Mesendoderm (in vitro differentiated cells): ENCODE measurements around the gene P3H3.

Source experiments
- DNase-seq: peaks from one replicate; pipeline ENCODE4 v3.0.0; 2013
- H2AK5ac ChIP-seq: 2 replicates; pipeline ENCODE4 v1.6.1; 2013; ENCODE audit warnings: low read length, inconsistent platforms
- H2BK120ac ChIP-seq: 2 replicates; pipeline ENCODE4 v1.6.1; 2013; ENCODE audit warnings: low read depth, mild to moderate bottlenecking, low read length, moderate library complexity, mixed read lengths
- H2BK15ac ChIP-seq: replicated peaks from 2 replicates; pipeline ENCODE4 v1.6.1; 2013; ENCODE audit warnings: low read depth, mild to moderate bottlenecking, moderate library complexity
- H2BK5ac ChIP-seq: 2 replicates; pipeline ENCODE4 v1.6.1; 2013; ENCODE audit warnings: low read length, inconsistent platforms
- H3K18ac ChIP-seq: 2 replicates; pipeline ENCODE4 v1.6.1; 2013; ENCODE audit warnings: mild to moderate bottlenecking, low read length, mixed read lengths
- H3K23ac ChIP-seq: one replicate; pipeline ENCODE4 v1.6.1; 2013; ENCODE audit warnings: low read length
- H3K27ac ChIP-seq: 2 replicates; pipeline ENCODE4 v1.5.1; 2013; ENCODE audit warnings: low read depth, mild to moderate bottlenecking, inconsistent platforms, low read length, moderate library complexity
- H3K27me3 ChIP-seq: 2 replicates; pipeline ENCODE4 v1.6.1; 2013; ENCODE audit warnings: low read length, control low read depth, mild to moderate bottlenecking, inconsistent platforms; ENCODE audit not compliant: insufficient read depth, poor library complexity
- H3K36me3 ChIP-seq: 2 replicates; pipeline ENCODE4 v1.6.1; 2013; ENCODE audit warnings: low read length, inconsistent platforms; ENCODE audit not compliant: control insufficient read depth, insufficient read depth
- H3K4ac ChIP-seq: one replicate; pipeline ENCODE4 v1.6.1; 2013; ENCODE audit warnings: low read depth, mild to moderate bottlenecking, low read length, moderate library complexity
- H3K4me1 ChIP-seq: 2 replicates; pipeline ENCODE4 v1.6.1; 2013; ENCODE audit warnings: low read depth, low read length, inconsistent platforms; ENCODE audit not compliant: control insufficient read depth
- H3K4me2 ChIP-seq: 2 replicates; pipeline ENCODE4 v1.6.1; 2013; ENCODE audit warnings: low read length
- H3K4me3 ChIP-seq: 2 replicates; pipeline ENCODE4 v1.5.1; 2013; ENCODE audit warnings: mild to moderate bottlenecking, low read length
- H3K56ac ChIP-seq: one replicate; pipeline ENCODE4 v1.6.1; 2013; ENCODE audit warnings: low read length
- H3K79me1 ChIP-seq: 2 replicates; pipeline ENCODE4 v1.6.1; 2013; ENCODE audit warnings: low read length, inconsistent platforms
- H3K79me2 ChIP-seq: 2 replicates; pipeline ENCODE4 v1.6.1; 2013; ENCODE audit warnings: mild to moderate bottlenecking, low read length; ENCODE audit not compliant: control insufficient read depth, insufficient read depth
- H3K9ac ChIP-seq: 2 replicates; pipeline ENCODE4 v1.6.1; 2013; ENCODE audit warnings: low read length, inconsistent platforms
- H4K5ac ChIP-seq: one replicate; pipeline ENCODE4 v1.6.1; 2013; ENCODE audit warnings: low read length
- H4K8ac ChIP-seq: one replicate; pipeline ENCODE4 v1.6.1; 2013; ENCODE audit warnings: low read depth, mild to moderate bottlenecking, control low read depth, low read length, moderate library complexity
- WGBS: extraction: QIAGEN DNeasy Blood & Tissue Kit; methylation state at CpG from one replicate; pipeline ENCODE4 v1.1.7; 2013; ENCODE audit warnings: low lambda C conversion rate, missing lambda C conversion rate; ENCODE audit not compliant: insufficient coverage; ENCODE audit errors: extremely low coverage; 5-methylcytosine and 5-hydroxymethylcytosine counted together

Gene P3H3

GRCh38 chr12:6819106-6820030, 8.8 kb upstream of the P3H3 start:
- peaks cover 8% of the 10 kb centered on the region for H3K4me1 ChIP-seq
- H3K23ac ChIP-seq, result peak overlapping the region; percentile 33
- H4K8ac ChIP-seq, result no peak overlapping the region
- no peak overlapping the region for H3K4me3 ChIP-seq
- peak overlapping the region; percentile 44 for H3K56ac ChIP-seq
- H4K5ac ChIP-seq, result no peak overlapping the region
- H3K4me2 ChIP-seq, result no peak overlapping the region
- no peaks in the 10 kb centered on the region for H3K27me3 ChIP-seq
- no peak overlapping the region for H3K4ac ChIP-seq
- no CpG with 5 or more reads among the region's 13 CpGs for WGBS
- H2BK15ac ChIP-seq, result no peak overlapping the region
- DNase-seq, result peak; percentile 30
- no peaks in the 10 kb centered on the region for H3K79me2 ChIP-seq
- no peaks in the 10 kb centered on the region for H3K79me1 ChIP-seq
- no peak overlapping the region for H2BK5ac ChIP-seq
- no peak overlapping the region for H3K9ac ChIP-seq
- H2AK5ac ChIP-seq, result no peak overlapping the region
- H2BK120ac ChIP-seq, result no peak overlapping the region
- H3K36me3 ChIP-seq, result no peaks in the 10 kb centered on the region
- no peak overlapping the region for H3K18ac ChIP-seq
- H3K27ac ChIP-seq, result no peak overlapping the region

GRCh38 chr12:6820166-6820565, 8.0 kb upstream of the P3H3 start:
- Histone ChIP-seq H4K8ac (no peak overlapping the region), H3K18ac (no peak overlapping the region), H3K4me1 (peaks cover 9% of the 10 kb centered on the region), H2AK5ac (no peak overlapping the region), H3K36me3 (no peaks in the 10 kb centered on the region), H3K79me1 (no peaks in the 10 kb centered on the region), H3K4ac (no peak overlapping the region), H2BK15ac (no peak overlapping the region), H3K56ac (no peak overlapping the region), H2BK120ac (no peak overlapping the region), H4K5ac (no peak overlapping the region), H3K4me2 (no peak overlapping the region), H3K9ac (no peak overlapping the region), H3K27ac (no peak overlapping the region), H3K4me3 (no peak overlapping the region), H3K27me3 (peaks cover 2% of the 10 kb centered on the region), H3K23ac (peak overlapping the region; percentile 33), H2BK5ac (no peak overlapping the region), H3K79me2 (no peaks in the 10 kb centered on the region)
- DNase-seq, result no peak
- no CpG with 5 or more reads among the region's 5 CpGs for WGBS

GRCh38 chr12:6821591-6822425, 6.4 kb upstream of the P3H3 start, which contains the start of gene GPR162:
Gene GPR162 (plus strand): TSS chr12:6821821. CDS start chr12:6823899, 2,078 bp downstream.
- no peak within 1 kb of the TSS for H4K8ac ChIP-seq
- no peaks in the 10 kb centered on the region for H3K79me2 ChIP-seq
- DNase-seq, result peak; percentile 84
- H2AK5ac ChIP-seq, result no peak within 1 kb of the TSS
- H3K36me3 ChIP-seq, result no peaks in the 10 kb centered on the region
- H3K18ac ChIP-seq, result peak within 1 kb of the TSS; percentile 40
- peak within 1 kb of the TSS; percentile 41 for H3K4me3 ChIP-seq
- no peak within 1 kb of the TSS for H2BK15ac ChIP-seq
- H3K9ac ChIP-seq, result peak within 1 kb of the TSS; percentile 71
- WGBS, result no CpG with 5 or more reads among the region's 28 CpGs
- H3K79me1 ChIP-seq, result no peaks in the 10 kb centered on the region
- H3K4ac ChIP-seq, result no peak within 1 kb of the TSS
- peaks cover 2% of the 10 kb centered on the region for H3K27me3 ChIP-seq
- H3K56ac ChIP-seq, result peak within 1 kb of the TSS; percentile 84
- no peak within 1 kb of the TSS for H2BK5ac ChIP-seq
- peaks cover 9% of the 10 kb centered on the region for H3K4me1 ChIP-seq
- peak within 1 kb of the TSS; percentile 85 for H3K4me2 ChIP-seq
- no peak within 1 kb of the TSS for H3K27ac ChIP-seq
- H4K5ac ChIP-seq, result no peak within 1 kb of the TSS
- no peak within 1 kb of the TSS for H2BK120ac ChIP-seq
- H3K23ac ChIP-seq, result no peak within 1 kb of the TSS

- Histone ChIP-seq H2BK120ac (no peak overlapping the region), H3K79me1 (no peaks in the 10 kb centered on the region), H3K4me1 (peaks cover 9% of the 10 kb centered on the region), H4K8ac (no peak overlapping the region), H2BK5ac (no peak overlapping the region), H3K23ac (no peak overlapping the region), H2BK15ac (no peak overlapping the region), H3K27ac (no peak overlapping the region), H3K27me3 (peaks cover 2% of the 10 kb centered on the region), H3K56ac (peak overlapping the region; percentile 84), H3K18ac (no peak overlapping the region), H3K9ac (no peak overlapping the region), H3K36me3 (no peaks in the 10 kb centered on the region), H2AK5ac (no peak overlapping the region), H4K5ac (no peak overlapping the region), H3K79me2 (no peaks in the 10 kb centered on the region), H3K4ac (no peak overlapping the region), H3K4me2 (peak overlapping the region; percentile 32), H3K4me3 (no peak overlapping the region)
- DNase-seq, result peak; percentile 18
- no CpG with 5 or more reads among the region's 7 CpGs for WGBS
Observed at GRCh38 chr12:6822426-6823135, 5.6 kb upstream of the P3H3 start.

GRCh38 chr12:6823182-6824084, 4.8 kb upstream of the P3H3 start:
- Histone ChIP-seq H3K27me3 (peaks cover 2% of the 10 kb centered on the region), H3K56ac (no peak overlapping the region), H2BK5ac (no peak overlapping the region), H3K4me2 (no peak overlapping the region), H3K27ac (no peak overlapping the region), H3K23ac (no peak overlapping the region), H3K4me3 (no peak overlapping the region), H3K79me2 (peaks cover under 1% of the 10 kb centered on the region), H3K4me1 (peaks cover 9% of the 10 kb centered on the region), H3K4ac (no peak overlapping the region), H3K36me3 (no peaks in the 10 kb centered on the region), H2BK120ac (no peak overlapping the region), H3K18ac (no peak overlapping the region), H2BK15ac (no peak overlapping the region), H4K5ac (no peak overlapping the region), H3K79me1 (no peaks in the 10 kb centered on the region), H4K8ac (no peak overlapping the region), H2AK5ac (no peak overlapping the region), H3K9ac (no peak overlapping the region)
- no CpG with 5 or more reads among the region's 12 CpGs for WGBS
- DNase-seq, result peak; percentile 68
